ENCODE measurements around the gene OR4D9.

The OR4D9 gene

GRCh38 chr11:59550842-59551658 is 39.7 kb downstream of the OR4D9 start:
- peak; percentile 83 to 87 for DNase-seq
- peaks cover 0 to 14% (median 3%) of the 10 kb centered on the region in 4 donors for H3K4me1 ChIP-seq
- no peaks in the 10 kb centered on the region for H3K9me3 ChIP-seq
- intact Hi-C loops (cut with DNase I; ENCODE audit: low total_unique reads) = loop anchor here (5.0 kb wide), 1 partner anchor 66 kb away; the partner anchor contains the start of gene OSBP
- peak overlapping the region; percentile 79 to 84 for H3K27ac ChIP-seq
- no peaks in the 10 kb centered on the region for H3K27me3 ChIP-seq
- H3K4me3 ChIP-seq = peak overlapping the region; percentile 57 to 71
- TF ChIP-seq CTCF (IDR thresholded peaks at IDR 0.05) = no peak
- H3K36me3 ChIP-seq = no peaks in the 10 kb centered on the region

- peaks cover 0 to 17% (median 3%) of the 10 kb centered on the region in 4 donors for H3K4me1 ChIP-seq
- no peak for TF ChIP-seq CTCF (IDR thresholded peaks at IDR 0.05)
- peak in 1 of 2 donors; percentile 60 for DNase-seq
- no peaks in the 10 kb centered on the region for H3K9me3 ChIP-seq
- intact Hi-C loops (cut with DNase I; ENCODE audit: low total_unique reads) = loop anchor here (5.0 kb wide), 1 partner anchor 65 kb away; the partner anchor contains the start of gene OSBP
- H3K27ac ChIP-seq = peak overlapping the region; percentile 79 to 84
- no peaks in the 10 kb centered on the region for H3K36me3 ChIP-seq
- H3K27me3 ChIP-seq = no peaks in the 10 kb centered on the region
- peak overlapping the region; percentile 57 to 71 for H3K4me3 ChIP-seq
Observed at GRCh38 chr11:59551659-59552521, 40.6 kb downstream of the OR4D9 start.

GRCh38 chr11:59552844-59553243 is 41.5 kb downstream of the OR4D9 start:
- TF ChIP-seq CTCF (IDR thresholded peaks at IDR 0.05) = no peak
- no peak overlapping the region for H3K4me3 ChIP-seq
- H3K36me3 ChIP-seq = no peaks in the 10 kb centered on the region
- peak overlapping the region; percentile 79 to 84 for H3K27ac ChIP-seq
- H3K27me3 ChIP-seq = no peaks in the 10 kb centered on the region
- intact Hi-C loops (cut with DNase I; ENCODE audit: low total_unique reads) = loop anchor here (5.0 kb wide), 1 partner anchor 64 kb away; the partner anchor contains the start of gene OSBP
- H3K9me3 ChIP-seq = no peaks in the 10 kb centered on the region
- peaks cover 0 to 26% (median 3%) of the 10 kb centered on the region in 4 donors for H3K4me1 ChIP-seq
- no peak for DNase-seq

GRCh38 chr11:59553323-59553722 is 42.0 kb downstream of the OR4D9 start:
- intact Hi-C loops (cut with DNase I; ENCODE audit: low total_unique reads) = loop anchor here (5.0 kb wide), 1 partner anchor 64 kb away; the partner anchor contains the start of gene OSBP
- peaks cover 0 to 26% (median 3%) of the 10 kb centered on the region in 4 donors for H3K4me1 ChIP-seq

More at GRCh38 chr11:59553323-59553722, 42.0 kb downstream of the OR4D9 start:
- Histone ChIP-seq H3K27me3 (no peaks in the 10 kb centered on the region), H3K27ac (peak overlapping the region in 1 of 2 donors; percentile 84), H3K4me3 (no peak overlapping the region), H3K9me3 (no peaks in the 10 kb centered on the region), H3K36me3 (no peaks in the 10 kb centered on the region)
- no peak for DNase-seq
- TF ChIP-seq CTCF (IDR thresholded peaks at IDR 0.05) = no peak
